NCI-H82 treated with DMSO at 0.1 percent for 48 hours (cell line): ENCODE data around the gene IL6R.

Experiments used
- DNase-seq: peaks from one replicate; lab custom pipeline; 2025; ENCODE audit not compliant: unreplicated experiment; lab: John Stamatoyannopoulos, UW

IL6R gene

DNA sequence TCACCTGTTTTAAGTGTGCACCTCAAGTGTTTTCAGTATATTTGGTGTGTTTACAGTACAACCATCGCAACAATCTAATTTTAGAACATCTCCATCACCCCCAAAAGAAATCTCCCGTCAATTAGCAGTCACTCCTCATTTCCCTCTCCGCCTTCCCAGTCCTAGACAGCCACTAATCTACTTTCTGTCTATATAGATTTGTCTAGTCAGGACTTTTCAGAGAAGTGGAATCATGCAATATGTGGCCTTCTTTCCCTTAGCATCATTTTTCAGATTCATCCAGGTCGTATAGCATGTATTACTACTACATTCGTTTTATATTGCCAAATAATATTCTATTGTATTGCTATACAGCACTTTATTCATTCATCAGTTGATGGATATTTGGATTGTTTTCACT lies 98.8 kb downstream of the IL6R start:
- no peak for DNase-seq

DNA sequence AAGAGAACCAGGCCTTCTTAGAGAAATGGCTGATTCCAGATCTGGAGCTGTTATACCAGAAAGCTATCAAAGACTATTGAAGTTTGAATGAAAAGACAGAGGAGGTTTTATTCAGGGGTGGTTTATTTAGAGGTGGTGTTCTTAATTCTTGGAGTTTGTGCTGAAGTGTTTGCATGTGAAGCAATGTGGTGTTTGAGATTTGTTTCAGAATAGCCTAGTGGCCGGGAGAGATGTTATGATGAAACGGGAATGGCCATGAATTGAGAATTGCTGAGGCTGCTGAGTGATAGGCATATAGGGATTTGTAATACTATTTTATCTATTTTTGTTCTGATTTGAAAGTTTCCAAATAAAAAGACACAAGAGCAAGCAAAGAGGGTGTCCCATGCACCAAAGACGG lies 107.6 kb downstream of the IL6R start:
- no peak for DNase-seq

DNA sequence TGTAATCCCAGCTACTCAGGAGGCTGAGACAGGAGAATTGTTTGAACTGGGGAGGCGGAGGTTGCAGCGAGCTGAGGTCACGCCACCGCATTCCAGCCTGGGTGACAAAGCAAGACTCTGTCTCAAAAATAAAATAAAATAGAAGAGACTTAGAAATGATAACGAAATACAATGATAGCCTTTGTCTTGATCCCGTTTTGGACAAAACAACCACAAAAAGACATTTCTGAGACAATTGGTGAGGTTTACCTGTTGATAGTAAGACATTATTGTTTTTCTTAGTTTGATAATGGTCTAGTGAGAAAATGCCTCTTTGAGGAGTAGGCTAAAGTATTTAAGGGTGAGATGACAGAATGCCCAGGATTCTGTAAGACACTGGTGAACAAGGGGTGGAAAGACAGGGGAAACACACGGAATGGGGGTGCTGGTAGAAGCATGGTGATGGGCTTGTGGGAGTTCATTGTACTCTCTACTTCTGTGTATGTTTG lies 109.0 kb downstream of the IL6R start:
- DNase-seq, result no peak

DNA sequence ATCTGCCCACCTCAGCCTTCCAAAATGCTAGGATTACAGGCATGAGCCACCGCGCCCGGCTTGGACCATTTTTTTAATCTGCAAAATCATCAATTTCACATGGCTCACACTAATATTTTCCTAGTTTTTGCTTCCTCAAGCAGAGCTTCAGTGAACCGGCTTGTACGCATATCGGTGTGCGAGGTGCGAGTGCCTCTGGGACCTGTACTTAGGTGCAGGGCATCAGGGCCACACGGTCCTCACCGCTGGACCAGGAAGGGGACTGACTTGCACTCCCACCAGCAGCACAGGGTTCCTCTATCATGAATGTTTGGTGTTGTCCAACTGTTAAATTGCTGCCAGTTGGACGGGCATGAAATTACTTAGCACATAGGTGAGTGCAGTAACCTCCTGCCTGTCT lies 112.5 kb downstream of the IL6R start:
- no peak for DNase-seq
